Measurements from ENCODE around the gene HS6ST3.

Gene HS6ST3

DNA sequence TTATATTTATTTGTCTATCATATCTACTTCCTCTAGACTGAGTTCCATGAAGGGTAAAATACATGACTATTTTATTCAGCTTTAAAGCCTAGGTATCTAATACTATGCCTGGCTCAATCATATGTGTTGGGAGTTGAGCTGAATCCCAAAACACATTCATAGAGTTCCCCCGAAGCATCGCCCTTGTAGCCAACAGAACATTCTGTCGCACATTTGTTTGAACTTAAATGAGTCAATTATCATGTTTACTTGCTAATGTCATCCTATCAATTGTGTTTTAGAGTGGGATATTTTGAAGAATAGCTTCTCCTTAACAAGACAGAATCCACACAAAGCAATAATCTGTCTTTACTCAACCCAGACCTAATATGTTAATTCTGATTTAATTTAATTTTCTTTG is 252.4 kb downstream of the HS6ST3 start:
- no peak for DNase-seq

DNA sequence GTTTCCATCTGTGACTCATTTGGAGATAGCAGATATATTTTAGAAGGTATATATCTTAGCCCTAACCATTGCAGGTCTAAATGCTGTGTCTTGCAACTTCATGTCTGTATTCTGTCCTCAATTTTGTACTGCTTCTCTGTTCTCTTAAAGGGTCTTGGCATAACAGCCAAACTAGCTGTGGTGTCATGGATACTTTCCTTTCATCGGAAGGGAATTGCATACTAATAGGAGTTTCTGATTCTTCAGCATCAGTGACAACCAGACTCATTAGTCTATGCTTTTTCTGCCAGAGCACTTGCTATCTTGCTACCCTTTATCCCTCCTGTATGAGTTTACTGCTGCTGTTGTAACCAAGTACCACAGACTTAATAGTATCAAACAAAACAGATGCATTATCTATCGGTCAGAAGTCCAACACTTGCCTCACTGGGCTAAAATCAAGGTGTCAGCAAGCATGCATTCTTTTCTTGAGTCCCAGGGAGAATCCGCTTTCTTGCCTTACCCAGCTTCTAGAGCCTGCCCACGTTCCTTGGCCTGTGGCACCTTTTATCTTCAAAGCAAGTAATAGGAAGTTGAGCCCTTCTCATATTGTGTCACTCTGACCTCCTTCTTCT is 253.1 kb downstream of the HS6ST3 start:
- DNase-seq = no peak

DNA sequence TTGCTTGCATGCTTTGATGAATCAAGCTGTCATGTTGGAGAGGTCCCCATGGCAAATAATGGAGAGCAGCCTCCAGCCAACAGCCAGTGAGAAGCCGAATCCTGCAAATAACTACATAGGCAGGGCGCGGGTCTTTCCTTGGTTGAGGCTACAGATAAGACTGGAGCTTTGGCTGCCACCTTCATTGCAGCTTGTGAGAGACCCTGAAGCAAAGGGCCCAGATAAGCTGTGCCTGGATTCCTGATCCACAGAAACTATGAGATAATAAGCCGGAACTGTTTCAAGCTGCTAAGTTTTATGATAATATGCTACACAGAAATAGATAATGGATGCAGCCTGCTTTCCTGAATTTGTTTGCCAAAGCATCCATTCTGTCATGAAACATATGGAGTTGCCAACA is 257.0 kb downstream of the HS6ST3 start:
- DNase-seq = no peak

DNA sequence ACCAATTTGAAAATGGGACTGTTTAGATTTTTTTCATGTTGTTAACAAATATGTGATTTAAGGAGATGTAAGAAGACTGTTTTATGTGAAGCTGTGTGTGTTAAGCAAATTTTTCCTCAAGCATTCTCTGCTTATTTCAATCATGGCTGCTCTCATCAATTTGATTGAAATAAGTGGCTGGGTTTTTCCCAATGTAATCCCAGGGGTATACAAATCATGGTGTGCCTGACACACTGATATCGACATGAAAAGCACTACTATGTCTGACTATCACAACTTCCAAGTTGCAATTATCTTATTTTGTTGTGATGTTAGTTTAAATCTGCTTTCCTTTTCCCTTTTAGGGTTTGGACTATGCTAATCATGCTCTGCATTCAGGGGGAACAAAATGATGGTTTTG is 283.7 kb downstream of the HS6ST3 start:
- DNase-seq = no peak

DNA sequence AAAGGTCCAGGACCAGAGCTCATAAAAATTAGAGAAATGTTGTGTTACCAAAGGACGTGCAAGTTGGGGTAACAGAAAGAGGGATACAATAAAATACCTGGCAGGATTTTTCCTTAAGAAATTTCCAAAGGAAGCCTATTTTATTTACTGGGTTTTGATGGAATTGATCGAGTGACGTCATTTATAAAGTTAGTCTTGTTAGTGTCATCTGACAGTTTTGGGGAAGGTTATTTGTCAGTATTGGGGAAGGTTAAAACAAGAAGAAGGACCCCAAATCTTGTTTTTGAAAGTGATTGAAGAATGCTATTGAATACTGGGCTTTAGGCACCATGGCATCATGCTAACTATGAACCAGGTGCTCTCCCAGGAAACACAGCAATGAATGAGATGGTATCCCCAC is 287.9 kb downstream of the HS6ST3 start:
- no peak for DNase-seq

DNA sequence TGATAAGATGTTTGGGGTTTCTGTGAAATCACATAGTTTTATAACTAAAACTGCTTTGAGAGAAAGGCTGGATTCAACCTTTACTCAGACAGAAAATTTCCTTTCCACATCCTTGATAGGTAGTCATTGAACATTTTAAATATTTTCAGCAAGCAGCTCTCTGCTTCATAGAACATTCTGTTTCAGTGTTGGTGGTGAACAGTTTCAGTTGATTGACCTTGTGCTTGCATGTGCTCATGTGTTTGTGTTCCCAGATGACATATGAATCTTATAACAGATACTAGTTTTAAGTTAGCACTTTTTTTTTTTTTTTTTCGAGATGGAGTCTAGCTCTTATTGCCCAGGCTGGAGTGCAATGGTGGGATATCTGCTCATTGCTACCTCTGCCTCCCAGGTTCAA is 290.1 kb downstream of the HS6ST3 start:
- DNase-seq = no peak

DNA sequence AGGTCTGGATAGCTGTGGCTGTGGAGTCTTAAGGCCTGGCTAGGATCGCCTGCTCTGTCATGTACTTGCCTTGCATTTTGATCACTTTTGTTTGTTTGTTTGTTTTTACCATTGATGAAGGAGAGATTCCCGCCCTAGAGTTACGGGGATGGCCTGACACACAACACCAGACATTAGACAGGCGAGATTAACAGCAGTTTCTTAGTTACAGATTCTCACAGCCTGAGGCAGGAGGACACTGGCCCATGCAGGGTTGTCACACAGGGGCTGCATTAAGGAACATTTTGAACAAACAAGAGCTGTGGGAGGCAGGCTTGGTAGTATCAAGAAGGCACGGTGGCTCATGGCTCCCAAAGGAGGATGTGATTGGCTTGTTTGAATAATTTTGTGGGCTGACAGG is 291.8 kb downstream of the HS6ST3 start:
- DNase-seq = no peak

DNA sequence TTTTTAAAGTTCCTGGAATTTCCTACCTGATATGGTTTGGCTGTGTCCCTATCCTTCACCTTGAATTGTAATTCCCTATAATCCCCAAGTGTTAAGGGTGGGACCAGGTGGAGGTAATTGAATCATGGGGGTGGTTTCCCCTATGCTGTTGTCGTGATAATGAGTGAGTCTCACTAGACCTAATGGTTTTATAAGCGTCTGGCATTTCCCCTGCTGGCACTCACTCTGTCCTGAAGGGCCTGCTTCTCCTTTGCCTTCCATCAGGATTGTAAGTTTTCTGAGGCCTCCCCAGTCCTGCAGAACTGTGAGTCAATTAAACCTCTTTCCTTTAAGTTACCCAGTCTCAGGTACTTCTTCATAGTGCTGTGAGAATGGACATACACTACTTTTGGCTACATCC is 298.7 kb downstream of the HS6ST3 start:
- DNase-seq = no peak

DNA sequence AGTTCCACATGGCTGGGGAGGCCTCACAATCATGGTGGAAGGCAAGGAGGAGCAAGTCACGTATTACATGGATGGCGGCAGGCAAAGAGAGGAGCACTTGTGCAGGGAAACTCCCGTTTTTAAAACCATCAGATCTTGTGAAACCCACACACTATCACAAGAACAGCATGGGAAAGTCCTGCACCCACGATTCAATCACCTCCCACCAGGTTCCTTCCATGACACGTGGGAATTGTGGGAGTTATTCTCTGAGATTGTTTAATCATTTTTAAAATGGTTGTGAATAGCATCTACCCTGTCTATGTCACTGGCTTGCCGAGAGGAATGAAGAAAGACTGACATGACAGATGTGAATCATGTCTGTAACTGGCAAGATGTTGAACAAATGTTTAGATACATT is 301.7 kb downstream of the HS6ST3 start:
- DNase-seq = no peak

DNA sequence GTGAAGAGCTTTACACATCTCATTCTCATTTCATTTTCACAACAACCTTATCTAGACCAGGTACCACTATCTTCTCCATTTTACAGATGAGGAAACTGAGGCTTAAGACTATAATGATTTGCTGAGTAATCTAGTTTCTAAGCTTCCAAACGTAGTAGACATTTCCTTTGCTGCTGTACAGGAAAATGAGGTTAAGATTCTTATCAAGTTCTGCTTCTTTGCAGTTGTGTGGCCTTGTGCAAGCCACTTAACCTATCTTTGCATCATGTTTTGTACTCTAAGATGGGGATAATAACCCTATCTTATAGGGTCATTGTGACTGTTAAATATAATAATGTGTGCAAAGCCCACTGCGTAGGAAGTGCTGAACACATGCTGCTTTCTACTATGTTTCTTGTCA is 307.9 kb downstream of the HS6ST3 start:
- no peak for DNase-seq

DNA sequence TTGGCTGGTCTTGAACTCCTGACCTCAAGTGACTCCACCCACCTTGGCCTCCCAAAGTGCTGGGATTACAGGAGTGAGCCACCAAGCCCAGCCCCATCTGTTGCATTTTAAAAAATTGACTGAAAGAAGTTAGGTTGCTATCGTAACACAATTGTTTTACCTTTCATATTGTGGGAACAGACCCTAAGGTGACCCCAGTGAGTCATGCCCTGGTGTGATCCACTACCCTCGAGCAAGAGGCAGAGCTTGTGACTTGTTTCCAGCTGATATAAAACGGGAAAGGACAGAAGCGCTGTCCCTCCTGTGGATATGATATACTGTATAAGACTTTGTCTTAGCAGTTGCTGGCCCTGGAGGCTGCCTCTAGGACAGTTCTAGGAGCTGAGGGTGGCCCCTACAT is 308.6 kb downstream of the HS6ST3 start:
- DNase-seq = no peak

DNA sequence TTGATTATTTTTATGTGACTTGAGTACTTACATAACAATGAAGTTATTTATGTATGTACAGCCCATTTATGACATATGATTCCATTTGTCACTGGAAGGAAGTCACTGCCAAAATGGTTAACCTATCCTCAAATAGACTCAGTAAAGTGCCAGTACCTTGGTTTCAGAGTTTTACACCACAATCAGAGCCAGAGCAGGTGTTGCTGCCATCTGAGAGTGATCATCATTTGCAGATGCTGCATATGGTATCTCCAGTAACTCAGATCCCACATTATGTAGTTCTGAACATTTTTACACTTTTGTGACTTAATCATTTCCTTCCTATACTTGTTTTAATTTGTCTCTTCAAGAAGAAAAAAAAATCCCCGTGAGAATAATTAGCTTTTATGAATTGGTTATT is 313.3 kb downstream of the HS6ST3 start:
- DNase-seq = no peak

DNA sequence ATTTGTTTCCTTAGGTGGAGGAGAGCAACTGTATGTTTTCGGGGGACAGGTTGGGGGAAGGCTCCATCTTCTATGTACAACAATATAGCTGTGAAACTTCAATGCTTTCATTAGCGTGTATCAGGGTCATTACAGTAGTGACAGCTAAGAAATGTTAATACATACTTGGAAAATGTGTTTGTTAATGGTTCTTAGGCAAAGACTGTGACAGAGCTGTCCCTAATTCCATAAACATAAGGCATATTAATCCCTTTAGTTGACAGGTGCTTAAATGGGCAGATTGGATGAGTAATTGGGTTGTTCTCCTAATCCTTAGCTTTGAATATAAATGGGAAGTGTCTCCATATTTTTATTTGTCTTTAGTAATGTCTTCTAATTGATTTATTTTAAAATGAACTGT is 313.7 kb downstream of the HS6ST3 start:
- DNase-seq = no peak

DNA sequence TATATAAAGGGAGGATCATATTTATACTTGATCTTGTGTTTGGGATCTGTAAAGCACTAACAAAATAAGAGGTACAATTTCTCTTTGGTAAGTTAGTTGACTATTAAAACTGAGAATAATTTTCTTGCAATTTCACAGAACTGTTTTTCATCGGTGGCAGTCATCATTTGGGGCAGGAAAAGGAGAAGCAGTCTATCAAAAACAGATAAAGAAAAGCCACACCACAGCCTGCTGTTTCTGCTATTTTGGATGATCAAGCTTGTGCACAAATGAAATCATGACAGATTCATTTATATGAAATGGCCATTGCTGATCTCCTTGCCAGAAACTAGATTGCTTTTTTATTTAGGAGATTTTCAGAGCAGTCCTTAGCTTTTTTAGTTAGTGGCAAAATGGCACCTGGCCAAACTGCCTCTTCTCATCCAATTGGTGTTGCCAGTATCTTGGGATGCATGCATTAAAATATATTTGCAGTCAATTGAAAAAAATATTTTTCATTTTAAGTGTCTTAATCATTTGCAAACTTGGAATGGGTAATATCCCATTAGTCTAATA is 326.0 kb downstream of the HS6ST3 start:
- DNase-seq = no peak

DNA sequence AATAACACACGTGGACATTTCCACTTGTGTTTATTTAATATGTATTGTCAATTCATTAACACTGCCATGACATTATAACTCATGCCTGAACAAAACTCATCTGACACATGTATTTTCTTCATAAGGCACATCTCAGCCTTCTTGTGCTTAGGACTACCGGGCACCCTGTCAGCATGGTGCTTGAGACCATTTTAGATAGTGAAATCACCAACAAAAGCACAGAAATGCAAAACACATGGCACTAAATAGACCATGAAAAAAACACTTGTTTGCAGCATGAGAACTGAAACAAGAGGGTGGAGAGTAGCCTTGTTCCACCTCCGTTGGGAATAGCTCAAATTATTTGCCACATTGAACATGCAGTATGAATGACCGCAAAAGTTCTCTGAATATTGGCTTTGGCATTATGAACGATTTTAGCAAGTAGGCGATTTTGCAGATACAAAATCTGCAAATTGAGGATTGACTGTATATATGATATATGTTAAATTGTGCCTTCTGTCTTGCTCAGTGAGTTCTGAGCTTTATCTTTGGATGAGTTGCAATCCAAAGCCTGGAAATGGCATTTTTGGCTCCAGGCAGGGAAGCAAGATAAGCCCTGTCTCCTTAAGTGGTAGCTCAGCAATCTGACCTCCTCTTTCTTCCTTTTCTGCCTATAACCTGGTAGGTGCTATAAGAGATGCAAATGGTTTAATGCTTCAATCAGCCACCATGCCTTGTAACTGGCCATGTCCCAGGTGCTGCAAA is 328.2 kb downstream of the HS6ST3 start:
- no peak for DNase-seq

DNA sequence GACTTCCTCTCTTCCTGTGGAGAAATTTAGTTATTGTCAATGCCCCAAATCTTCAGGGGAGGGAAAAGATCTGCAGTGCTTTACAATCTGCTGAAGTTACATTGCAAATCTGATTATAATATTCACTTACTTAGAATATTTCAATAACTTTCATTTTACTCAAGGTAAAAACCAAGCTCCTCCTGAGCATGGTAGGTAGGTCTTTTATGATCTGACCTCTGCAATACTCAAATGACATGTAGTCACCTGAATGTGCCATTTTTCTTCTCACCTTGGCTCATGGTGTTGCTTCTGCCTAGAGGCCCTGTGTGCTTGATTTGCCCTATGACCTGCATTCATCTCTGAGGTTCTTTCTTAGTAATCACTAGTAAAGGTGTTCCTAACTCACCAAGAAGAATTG is 331.4 kb downstream of the HS6ST3 start:
- no peak for DNase-seq

DNA sequence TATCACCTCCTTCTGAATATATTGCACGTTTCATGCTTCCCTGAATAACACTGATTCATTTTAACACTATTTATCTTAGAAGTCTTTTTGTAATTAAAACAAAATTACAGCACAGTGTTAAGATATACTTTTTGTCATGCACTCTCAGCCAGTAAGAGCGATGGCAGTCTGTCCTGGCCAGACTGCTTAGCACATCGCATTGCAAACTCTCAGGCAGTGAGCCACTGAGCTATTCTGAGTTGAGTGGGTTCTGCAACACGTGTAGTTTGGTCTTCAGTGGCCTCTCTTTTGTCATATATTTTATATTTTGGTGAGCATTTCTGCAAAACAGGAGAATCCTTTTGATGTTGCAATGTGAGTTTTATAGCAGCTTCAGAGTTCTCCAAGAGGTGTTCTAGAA is 332.1 kb downstream of the HS6ST3 start:
- no peak for DNase-seq

DNA sequence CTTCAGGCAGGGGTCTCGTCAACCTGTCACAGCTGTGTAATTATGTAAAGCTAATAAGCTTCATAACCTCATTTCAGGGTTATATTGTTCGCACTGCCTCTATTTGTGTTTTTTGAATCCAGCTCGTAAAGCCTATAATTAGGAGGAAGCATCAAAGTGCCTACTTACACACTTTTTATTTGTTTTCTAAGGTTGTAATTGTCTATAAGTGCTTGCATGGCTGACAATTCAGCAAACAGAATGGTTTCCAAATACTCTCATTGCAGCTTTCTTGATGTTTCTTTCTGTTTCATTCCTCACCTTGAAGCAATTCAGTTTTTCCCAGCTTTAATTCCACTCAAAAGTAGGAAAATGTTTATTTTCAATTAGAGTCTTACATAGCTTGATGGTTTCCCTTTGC is 336.3 kb downstream of the HS6ST3 start:
- DNase-seq = no peak

DNA sequence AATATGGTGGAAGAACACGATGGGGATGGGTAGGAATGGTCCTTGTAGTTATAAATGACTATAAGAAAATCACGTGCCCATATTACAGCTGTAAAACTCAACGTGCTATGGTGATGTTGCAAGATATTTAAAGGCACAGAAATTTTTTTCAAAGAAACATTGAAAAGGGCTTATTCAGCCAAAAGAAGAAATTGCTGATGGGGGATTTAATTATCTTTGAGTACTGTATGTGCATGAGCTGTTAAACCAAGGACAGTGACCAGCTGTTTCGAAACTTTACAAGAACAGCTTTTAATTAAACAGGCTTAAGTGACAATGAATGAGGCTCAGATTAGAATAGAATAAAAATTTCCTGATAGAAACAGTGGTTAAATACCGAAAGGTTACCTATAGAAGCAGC is 339.0 kb downstream of the HS6ST3 start:
- DNase-seq = no peak

DNA sequence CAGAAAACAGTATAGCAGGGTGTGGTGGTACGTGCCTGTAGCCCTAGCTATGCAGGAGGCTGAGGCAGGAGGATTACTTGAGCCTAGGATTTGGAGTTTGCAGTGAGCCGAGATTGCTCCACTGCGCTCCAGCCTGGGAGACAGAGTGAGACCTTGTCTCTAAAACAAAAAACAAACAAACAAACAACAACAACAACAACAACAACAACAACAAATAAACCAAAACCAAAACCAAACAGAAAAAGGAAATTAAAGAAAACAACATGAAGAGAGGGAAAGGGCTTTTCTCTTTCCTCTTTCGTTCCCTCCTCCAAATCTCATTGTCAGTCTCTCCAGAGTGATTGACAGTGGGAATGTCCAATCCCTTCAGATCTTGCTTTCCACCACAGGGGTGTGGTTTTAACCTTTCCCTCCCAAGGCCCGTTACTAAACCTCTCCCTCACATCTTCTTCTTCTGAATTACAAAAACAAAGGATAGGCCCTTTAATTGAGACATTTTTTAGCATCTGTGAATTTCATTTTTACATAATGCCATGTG is 341.2 kb downstream of the HS6ST3 start:
- DNase-seq = no peak

DNA sequence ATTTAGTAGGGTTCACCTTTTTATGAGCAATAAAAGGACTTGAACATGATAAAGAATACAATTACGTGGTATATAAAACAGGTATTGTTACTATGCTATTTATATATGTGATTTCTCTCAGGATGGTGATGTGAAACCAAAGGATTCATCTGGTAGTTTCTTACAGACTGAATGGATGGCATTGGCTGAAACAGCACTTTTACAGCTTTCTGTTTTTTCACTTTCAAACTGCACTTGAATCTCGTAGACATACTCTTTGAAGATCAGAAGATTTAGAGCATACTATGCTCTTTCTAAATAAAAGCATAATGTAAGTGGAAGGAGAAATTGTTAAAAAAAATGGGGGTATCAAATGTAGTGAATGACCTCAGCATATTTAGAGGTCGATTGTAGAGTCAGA is 354.8 kb downstream of the HS6ST3 start:
- DNase-seq = no peak

DNA sequence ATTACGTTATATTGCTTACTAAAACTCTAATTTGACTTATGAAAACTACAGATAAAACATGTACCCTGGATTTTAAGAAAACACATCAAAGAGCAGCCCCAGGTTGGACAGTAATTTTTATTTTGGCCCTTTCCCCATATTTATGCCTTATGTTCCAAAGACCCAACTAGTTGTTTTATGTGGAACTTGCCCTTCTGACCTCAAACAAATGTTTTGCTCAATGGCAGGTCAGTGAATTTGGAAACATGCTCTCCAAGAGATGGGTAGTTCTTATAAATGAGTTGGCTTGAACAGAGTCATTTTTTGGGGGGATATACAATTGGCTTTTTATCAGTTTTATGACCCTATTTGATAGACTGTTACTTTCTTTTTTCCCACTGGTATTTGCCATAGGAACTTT is 360.0 kb downstream of the HS6ST3 start:
- DNase-seq = no peak

DNA sequence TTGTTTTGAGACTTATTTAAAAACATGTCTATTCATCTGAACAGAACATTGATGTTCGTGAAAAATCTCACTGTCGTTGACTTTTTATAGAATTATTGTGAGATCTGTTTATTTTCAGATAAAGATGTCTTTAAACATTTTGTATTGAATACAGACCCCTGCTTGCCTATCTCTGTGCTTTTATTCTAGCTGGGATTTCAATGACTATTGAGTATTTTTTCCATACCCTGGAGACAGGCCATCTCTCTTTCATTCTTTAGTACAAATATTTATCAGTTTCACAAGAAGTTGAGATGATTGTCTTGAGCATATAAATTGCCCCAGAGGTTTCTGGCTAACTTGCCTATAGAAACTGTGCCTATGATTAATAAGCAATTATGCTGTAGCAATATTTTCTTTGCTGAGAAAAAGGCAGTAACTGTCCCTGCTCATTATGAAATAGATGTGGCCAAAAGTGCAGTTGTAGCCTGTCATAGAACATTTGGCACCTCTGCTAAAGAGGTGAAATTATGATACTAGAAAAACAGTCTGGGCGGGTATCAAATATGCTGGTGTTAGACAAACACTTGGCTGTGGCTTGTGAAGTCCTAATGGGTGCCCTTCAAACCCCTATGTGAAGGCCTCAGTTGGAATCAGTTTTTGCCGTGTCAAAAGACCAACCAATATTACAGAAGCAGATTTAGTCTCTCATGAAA is 360.6 kb downstream of the HS6ST3 start:
- no peak for DNase-seq

DNA sequence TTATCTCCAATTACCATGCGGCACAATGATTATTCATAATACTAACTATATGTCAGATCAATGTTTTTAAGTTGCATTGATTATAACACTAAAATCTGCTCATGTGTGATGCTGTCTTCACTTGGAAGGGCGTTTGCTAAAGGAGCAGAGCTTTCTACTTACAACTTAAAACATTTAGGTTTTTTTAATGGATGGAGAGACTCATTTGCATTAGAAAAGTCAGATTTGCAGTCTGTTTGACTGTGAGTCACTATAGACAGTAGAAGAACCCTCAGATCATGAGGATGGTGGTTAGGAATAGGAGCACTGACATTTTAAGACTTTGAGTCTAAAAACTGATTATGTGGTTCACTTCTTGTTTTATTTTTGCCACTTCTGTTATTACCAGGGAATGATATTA is 364.6 kb downstream of the HS6ST3 start:
- DNase-seq = no peak

Measured in NCI-H1694 (cell line).